D721Med (cell line): Measurements from ENCODE around the gene VPS4A.
"Not testable (repeated sequence)": the region's sequence is repeated elsewhere in the genome, so short reads cannot be mapped to it uniquely, and the experiment has no call there.

Experiments used
- DNase-seq: peaks from one replicate; pipeline ENCODE4 v3.0.0; 2011; ENCODE audit warnings: low spot score; ENCODE audit not compliant: insufficient read length
- FAIRE-seq: peaks from 2 replicates; lab custom pipeline; 2011; peaks lifted over from hg19 to GRCh38; lab: Jason Lieb, UNC
- TF ChIP-seq, protein P1 (sequence below): IDR thresholded peaks from 2 replicates; pipeline ENCODE4 v1.5.1; 2012; ENCODE audit warnings: mild to moderate bottlenecking, control low read depth; ENCODE audit not compliant: insufficient read depth; ENCODE audit errors: missing control alignments

VPS4A gene

DNA sequence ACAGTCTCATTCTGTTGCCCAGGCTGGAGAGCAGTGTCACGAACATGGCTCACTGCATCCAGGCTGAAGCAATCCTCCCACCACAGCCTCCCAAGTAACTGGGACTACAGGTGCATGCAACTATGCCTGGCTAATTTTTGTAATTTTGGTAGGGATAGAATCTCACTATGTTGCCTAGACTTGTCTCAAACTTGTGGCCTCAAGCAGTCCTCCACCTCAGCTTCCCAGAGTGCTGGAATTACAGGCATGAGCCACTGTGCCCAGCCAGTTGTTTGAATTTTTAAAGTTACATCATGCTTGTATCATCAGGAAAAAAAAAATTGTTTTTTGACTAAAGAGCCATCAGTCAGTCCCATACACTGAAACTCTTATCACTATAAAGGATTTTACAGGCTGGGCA, 17.1 kb upstream of the VPS4A start:
- no peak for FAIRE-seq
- DNase-seq = no peak
- TF ChIP-seq, protein P1, sequence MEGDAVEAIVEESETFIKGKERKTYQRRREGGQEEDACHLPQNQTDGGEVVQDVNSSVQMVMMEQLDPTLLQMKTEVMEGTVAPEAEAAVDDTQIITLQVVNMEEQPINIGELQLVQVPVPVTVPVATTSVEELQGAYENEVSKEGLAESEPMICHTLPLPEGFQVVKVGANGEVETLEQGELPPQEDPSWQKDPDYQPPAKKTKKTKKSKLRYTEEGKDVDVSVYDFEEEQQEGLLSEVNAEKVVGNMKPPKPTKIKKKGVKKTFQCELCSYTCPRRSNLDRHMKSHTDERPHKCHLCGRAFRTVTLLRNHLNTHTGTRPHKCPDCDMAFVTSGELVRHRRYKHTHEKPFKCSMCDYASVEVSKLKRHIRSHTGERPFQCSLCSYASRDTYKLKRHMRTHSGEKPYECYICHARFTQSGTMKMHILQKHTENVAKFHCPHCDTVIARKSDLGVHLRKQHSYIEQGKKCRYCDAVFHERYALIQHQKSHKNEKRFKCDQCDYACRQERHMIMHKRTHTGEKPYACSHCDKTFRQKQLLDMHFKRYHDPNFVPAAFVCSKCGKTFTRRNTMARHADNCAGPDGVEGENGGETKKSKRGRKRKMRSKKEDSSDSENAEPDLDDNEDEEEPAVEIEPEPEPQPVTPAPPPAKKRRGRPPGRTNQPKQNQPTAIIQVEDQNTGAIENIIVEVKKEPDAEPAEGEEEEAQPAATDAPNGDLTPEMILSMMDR = no peak

DNA sequence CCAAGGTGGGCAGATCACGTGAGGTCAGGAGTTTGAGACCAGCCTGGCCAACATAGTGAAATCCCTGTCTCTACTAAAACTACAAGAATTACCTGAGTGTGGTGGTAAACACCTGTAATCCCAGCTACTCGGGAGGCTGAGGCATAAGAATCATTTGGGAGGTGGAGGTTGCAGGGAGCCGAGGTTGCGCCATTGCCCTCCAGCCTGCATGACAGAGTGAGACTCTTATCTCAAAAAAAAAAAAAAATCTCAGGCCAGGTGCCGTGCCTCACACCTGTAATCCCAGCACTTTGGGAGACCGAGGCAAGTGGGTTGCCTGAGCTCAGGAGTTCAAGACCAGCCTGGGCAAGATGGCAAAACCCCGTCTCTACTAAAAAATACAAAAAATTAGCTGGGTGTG, 14.4 kb upstream of the VPS4A start:
- FAIRE-seq = not testable (repeated sequence)

DNA sequence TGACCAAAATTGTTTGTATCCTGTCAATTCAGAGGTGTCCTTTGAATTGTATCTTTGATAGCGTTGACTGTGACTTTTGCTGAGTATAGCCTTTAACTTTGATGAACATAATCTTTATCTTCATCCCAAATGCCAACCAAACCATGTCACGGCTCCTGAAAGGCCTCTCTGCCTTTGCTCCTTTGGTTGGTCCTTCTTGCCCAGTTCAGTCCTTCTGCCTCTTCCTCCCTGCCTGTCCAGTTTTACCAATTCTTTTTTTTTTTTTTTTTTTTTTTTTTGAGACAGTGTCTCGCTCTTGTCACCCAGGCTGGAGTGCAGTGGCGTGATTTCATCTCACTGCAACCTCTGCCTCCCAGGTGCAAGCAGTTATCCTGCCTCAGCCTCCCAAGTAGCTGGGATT, 12.9 kb upstream of the VPS4A start:
- FAIRE-seq (no peak), DNase-seq (no peak)
- TF ChIP-seq, protein P1 = no peak

More for the DNA sequence above, 14.4 kb upstream of the VPS4A start:
- DNase-seq = not testable (repeated sequence)

DNA sequence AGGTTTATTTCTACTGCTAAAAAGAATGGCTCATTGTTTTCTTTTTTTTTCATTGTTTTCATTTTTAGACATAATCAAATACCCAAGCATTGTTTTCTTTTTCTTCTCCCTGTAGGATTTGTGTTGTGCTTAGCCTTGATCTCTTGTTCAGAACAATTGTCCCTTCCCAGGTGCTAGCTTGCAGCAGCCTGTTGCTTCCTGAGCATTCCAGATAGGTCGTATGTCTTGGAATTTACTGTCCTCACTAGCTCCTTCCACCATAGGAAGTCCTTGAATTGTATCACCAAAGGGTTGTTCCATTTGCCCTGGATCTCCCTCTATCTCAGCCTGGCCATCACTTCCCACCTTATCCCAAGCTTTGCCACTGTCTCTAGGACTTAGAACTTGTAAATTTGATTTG, 10.0 kb upstream of the VPS4A start:
- DNase-seq (no peak), FAIRE-seq (no peak)
- TF ChIP-seq, protein P1 = no peak

DNA sequence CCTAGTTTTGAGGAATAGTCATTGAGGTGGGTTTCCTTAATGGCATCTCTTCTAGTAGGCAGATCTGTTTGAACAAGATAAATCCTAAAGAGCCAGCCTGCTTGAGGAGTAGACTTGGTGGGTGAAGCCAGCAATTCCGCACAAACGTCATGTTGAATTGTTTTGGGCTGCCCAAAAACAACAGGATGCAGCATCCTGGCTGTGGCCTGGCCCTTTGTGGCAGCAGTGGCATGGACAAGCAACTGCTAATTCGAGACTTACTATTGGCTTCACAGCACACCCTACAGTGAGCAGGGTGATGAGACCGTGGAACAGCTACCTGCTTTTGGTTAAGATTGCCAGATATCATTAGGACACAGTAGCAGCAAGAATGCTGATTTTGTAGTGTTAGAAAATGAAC, 9.3 kb upstream of the VPS4A start:
- FAIRE-seq (no peak), DNase-seq (no peak)
- TF ChIP-seq, protein P1 = no peak

DNA sequence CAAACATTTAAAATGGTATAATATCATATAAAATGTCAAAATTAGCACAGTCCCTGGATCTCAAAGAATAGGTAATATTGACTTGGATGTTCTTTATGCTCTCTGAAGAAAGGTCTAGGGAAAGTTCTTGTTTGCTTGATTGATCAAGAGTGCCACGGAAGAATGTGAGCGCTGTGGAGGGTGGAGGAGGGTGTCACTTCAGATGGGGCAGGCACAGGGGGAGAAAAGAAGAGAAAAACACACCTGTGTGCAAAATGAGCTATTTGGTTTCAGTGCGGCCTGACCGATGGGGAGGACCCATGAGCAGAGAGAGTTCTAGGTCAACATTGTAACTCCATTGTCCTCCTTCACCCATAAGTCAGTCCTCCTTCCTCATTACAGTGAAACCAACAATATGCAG, 8.8 kb upstream of the VPS4A start:
- TF ChIP-seq, protein P1 = no peak
- FAIRE-seq (no peak), DNase-seq (no peak)

DNA sequence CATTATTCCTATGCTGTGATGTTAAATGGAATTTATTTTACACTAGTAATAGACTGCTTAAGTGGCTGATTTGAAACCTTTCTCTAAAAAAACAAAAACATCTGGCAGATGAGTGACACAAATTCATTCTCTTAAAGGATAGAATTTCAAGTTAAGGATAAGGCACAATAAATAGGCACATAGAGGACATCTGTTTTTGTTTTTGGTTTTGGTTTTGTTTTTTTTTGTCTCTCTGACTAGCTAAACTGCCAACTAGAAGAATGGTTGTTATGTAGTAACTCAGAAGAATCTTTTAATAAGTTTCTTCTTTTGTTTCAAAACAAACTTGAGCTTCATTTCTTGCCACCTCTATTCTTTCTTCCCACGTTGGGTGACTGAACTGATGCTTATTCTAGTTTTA, 5.1 kb upstream of the VPS4A start:
- DNase-seq = no peak
- TF ChIP-seq, protein P1 = no peak
- FAIRE-seq = no peak

DNA sequence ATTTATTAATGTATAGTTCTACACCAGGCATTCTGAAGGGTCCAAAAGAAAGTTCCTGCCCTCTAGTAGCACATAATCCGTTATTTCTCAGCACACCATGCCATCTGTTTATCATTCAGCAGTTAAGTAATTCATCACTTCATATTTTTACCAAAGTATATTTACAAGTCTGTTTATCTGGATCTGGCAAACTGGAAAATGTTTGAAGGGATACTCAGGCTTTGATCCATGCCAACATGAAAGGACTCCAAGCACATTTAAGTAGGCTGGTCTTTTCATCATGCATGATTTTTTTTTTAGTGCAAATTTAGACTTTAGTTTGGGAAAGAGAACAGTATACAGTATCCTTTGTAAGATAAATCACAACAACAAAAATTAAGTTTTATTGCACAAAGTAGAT, 4.1 kb upstream of the VPS4A start:
- TF ChIP-seq, protein P1 = no peak
- FAIRE-seq (no peak), DNase-seq (no peak)
